ENCODE measurements around the gene OTUD3.

Gene OTUD3

DNA sequence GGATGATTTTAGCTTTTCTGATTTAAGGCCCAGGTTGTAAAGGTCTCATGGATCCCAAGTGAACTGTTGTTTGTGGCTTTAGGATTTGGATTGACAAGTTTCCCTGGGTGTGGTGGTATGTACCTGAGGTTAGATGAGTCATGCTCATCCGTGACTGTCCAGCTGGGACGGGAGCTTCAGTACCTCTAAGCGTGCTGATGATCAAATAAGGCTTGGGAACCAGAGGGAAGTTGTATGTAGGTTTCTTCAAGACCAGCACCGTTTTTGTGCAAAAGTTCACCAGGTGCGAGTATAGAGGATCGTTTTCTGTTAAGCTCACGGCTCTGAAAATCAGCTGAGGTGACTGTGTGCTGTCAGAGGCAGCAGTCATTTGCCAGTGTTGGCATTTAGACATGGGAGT, 21.4 kb downstream of the OTUD3 start:
- Histone ChIP-seq H3K9me3 (no peaks in the 10 kb centered on the region), H3K4me3 (no peak overlapping the region), H3K27ac (no peak overlapping the region), H3K27me3 (no peaks in the 10 kb centered on the region), H3K4me1 (no peaks in the 10 kb centered on the region), H3K36me3 (peaks cover 67 to 82% (median 79%) of the 10 kb centered on the region in 3 donors)
- intact Hi-C loops (cut with DNase I; ENCODE audit: low total_unique reads): no loop called here
- no peak for DNase-seq
- no peak for TF ChIP-seq CTCF (IDR thresholded peaks at IDR 0.05)

- Histone ChIP-seq H3K27me3 (no peaks in the 10 kb centered on the region), H3K4me1 (no peaks in the 10 kb centered on the region), H3K36me3 (peaks cover 78 to 94% (median 87%) of the 10 kb centered on the region in 3 donors), H3K9me3 (no peaks in the 10 kb centered on the region), H3K4me3 (no peak overlapping the region), H3K27ac (no peak overlapping the region)
- intact Hi-C loops (cut with DNase I; ENCODE audit: low total_unique reads): no loop called here
- no peak for DNase-seq
- no peak for TF ChIP-seq CTCF (IDR thresholded peaks at IDR 0.05)
Observed at GRCh38 chr1:19907456-19907855, 25.3 kb downstream of the OTUD3 start.

GRCh38 chr1:19909392-19909791, 27.2 kb downstream of the OTUD3 start:
- Histone ChIP-seq H3K36me3 (peaks cover 85 to 97% (median 92%) of the 10 kb centered on the region in 3 donors), H3K27me3 (no peaks in the 10 kb centered on the region), H3K4me1 (no peaks in the 10 kb centered on the region), H3K4me3 (no peak overlapping the region), H3K9me3 (no peaks in the 10 kb centered on the region), H3K27ac (no peak overlapping the region)
- intact Hi-C loops (cut with DNase I; ENCODE audit: low total_unique reads): no loop called here
- DNase-seq: no peak
- no peak for TF ChIP-seq CTCF (IDR thresholded peaks at IDR 0.05)

DNA sequence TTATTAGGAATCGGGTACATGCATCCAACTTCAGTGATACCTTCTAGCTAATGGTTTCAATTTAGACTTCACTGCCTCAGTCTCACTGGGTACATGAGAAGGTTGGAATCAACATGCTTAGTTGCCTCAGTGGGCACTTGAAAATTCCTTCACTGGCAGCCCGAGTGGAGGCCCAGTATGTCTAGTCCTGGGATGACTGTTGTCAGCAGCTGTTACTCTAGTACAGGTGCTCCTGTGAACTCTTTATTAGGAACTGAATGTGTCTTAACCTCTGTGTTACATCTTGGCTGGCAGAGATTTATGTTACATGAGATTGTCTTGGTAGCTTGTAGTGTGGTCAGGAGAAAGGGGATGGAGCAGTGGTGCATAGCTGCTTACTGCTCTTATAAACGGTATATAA, 27.8 kb downstream of the OTUD3 start:
- Histone ChIP-seq H3K27me3 (no peaks in the 10 kb centered on the region), H3K4me3 (no peak overlapping the region), H3K36me3 (peaks cover 79 to 98% (median 92%) of the 10 kb centered on the region in 3 donors), H3K9me3 (no peaks in the 10 kb centered on the region), H3K4me1 (no peaks in the 10 kb centered on the region), H3K27ac (no peak overlapping the region)
- no peak for TF ChIP-seq CTCF (IDR thresholded peaks at IDR 0.05)
- DNase-seq: no peak
- intact Hi-C loops (cut with DNase I; ENCODE audit: low total_unique reads): no loop called here

DNA sequence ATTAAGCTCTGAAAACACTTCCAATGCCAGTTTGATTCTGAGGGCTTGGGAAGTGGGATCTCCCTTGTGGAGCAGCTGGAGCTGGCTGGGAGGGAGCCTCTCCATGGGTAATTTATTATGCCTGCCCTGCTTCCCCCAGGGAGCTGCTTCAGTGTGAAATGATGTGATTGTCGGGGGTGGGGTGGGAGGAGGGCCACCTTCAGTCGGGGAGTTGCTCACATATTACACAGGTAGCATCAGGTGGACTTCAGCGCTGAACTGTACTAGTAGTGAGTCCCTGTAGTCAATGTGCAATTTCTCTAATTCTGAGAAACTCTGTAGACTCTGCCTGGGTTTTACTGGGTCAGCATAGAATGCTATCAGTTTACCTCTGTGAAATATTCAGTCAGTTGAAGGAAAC, 28.5 kb downstream of the OTUD3 start:
- Histone ChIP-seq H3K4me1 (no peaks in the 10 kb centered on the region), H3K36me3 (peaks cover 78 to 96% (median 87%) of the 10 kb centered on the region in 3 donors), H3K27ac (no peak overlapping the region), H3K4me3 (no peak overlapping the region), H3K9me3 (no peaks in the 10 kb centered on the region), H3K27me3 (no peaks in the 10 kb centered on the region)
- intact Hi-C loops (cut with DNase I; ENCODE audit: low total_unique reads): no loop called here
- DNase-seq: no peak
- no peak for TF ChIP-seq CTCF (IDR thresholded peaks at IDR 0.05)

GRCh38 chr1:19918057-19918456, 35.9 kb downstream of the OTUD3 start:
- peak; percentile 79 to 91 for TF ChIP-seq CTCF (IDR thresholded peaks at IDR 0.05)
- Histone ChIP-seq H3K27me3 (peaks cover 0 to 12% of the 10 kb centered on the region in 2 donors), H3K4me1 (no peaks in the 10 kb centered on the region), H3K36me3 (peaks cover 14 to 24% (median 17%) of the 10 kb centered on the region in 3 donors), H3K27ac (no peak overlapping the region), H3K9me3 (no peaks in the 10 kb centered on the region), H3K4me3 (no peak overlapping the region)
- intact Hi-C loops (cut with DNase I; ENCODE audit: low total_unique reads): loop anchor here (5.0 kb wide), 1 partner anchor 574 kb away; no protein-coding TSS in a partner anchor
- DNase-seq: peak; percentile 80 to 85
